Jurkat, Clone E6-1 (cell line): ENCODE data around the gene OR6V1. TPM values are rescaled to one million over a fixed set of nuclear protein-coding genes. Genes with fewer than 3 reads are reported as not detected.

ENCODE experiments used
- DNase-seq: peaks from one replicate; pipeline ENCODE4 v3.0.0-alpha.2; 2011; ENCODE audit warnings: low read depth, low spot score
- H3K4me3 ChIP-seq: 2 replicates; pipeline ENCODE4 v1.5.1; 2011; ENCODE audit warnings: mild to moderate bottlenecking, low read length, control low read depth, moderate library complexity
- polyA plus RNA-seq: library from polyadenylated mRNA; unstranded; fragments of >200 nt; gene quantifications from one replicate; pipeline ENCODE4 v1.2.1, GENCODE V29; 2012; ENCODE audit warnings: missing spikeins; ENCODE audit not compliant: insufficient read length, insufficient read depth

The OR6V1 gene, protein sequence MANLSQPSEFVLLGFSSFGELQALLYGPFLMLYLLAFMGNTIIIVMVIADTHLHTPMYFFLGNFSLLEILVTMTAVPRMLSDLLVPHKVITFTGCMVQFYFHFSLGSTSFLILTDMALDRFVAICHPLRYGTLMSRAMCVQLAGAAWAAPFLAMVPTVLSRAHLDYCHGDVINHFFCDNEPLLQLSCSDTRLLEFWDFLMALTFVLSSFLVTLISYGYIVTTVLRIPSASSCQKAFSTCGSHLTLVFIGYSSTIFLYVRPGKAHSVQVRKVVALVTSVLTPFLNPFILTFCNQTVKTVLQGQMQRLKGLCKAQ
- not detected for polyA plus RNA-seq

DNA sequence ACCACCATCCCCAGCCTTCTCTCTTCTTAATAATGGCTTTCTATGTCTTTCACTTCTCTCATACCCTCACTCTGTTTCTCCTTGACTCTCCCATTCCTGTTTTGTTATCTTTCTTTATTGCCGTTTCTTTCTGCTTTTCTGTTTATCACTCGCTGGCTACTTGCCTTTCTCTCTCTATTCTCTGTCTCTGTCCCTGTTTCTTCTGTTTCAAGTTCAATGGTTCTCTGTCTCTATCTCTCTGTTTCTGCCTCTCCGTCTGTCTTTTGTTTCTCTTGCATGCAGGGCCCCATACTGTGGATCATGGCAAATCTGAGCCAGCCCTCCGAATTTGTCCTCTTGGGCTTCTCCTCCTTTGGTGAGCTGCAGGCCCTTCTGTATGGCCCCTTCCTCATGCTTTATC, at the start of gene OR6V1:
TSS of gene OR6V1 (plus strand) at position 301 of the 400 bp plus-strand sequence. CDS start at position 301, 0 bp downstream.
- no peak within 1 kb of the TSS for H3K4me3 ChIP-seq

DNA sequence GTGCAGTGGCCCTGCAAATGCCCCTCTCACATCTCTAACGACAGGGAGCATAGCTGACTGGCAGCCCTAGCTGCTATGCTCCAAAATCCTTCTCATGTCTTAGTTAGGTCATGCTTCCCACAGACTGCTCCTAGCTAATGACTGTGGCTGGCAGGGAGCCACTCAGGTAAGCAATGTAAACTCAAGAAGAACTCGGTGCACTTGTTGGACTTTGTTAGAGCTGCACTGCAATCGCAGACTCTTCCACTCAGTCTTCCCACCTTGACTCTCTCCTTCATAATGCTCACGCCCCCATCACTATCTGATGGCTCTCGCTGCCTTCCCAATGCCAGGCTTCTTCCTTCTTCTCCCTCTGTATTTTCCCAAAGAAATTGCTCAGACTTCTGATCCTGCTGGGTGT, 49.2 kb upstream of the OR6V1 start:
- H3K4me3 ChIP-seq = peak overlapping the region; percentile 42; the same call in 1 of the 2 replicates
- no peak for DNase-seq

More for the DNA sequence above, at the start of gene OR6V1:
- no peak for DNase-seq

DNA sequence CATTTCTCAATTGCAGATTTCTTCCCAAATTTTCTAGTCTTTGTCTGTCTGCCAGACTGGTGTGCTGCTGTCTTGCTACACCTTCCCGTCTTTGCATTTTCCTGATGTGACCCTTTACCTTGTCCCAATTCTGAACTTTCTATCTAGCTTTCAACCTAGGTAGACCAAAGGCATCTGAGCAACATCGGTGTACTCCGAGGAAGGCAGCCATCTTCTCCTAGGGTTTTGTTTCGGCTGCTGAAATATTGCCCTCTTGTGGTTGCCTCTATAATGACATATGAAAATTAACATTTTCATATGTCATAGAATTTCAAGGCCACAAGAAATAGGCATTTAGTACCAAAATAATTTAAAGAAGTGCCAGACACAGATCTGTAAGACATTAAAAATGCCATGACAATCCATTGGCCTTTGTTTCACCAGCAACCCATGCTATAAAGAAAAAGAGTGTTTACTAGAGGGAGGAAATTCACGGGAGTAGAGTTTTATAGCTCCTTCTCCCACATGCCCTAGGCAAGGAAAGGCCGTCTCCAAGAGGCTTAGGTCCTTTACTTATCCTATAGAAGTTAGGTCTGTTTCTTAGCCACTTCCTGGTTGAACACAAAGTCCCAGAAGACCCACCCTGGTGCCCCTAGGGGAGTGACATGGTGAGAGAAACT, 48.6 kb upstream of the OR6V1 start:
- DNase-seq = peak; percentile 77
- H3K4me3 ChIP-seq = peak overlapping the region; percentile 42

DNA sequence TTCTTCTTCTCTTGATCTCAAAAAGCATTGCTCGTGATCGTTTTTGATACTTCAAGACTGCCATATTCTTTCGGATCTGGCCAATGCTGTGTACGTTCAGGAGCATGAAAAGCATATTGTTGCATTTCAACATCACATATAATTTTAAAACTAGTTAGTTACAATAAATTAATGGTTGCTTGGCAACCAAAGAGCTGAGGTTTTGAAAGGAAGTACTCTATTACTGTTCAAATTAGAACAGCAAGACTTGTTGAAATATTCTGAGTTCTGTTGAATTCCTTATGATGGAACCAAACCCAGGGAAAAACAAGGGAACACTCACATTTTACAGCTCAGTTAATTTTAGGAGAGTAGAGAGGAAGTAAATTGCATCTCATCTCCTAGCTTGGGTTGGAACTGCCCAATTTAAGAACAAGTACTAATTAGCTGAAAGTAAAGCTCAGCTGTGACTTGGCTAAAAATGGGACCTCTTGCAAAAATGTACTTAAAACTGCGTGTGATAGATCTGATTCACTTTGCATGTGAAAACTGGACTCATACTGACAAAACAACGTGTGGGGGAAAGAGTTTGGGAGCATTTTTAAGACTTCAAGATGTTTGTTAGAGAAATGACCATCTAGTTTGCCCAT, 46.4 kb upstream of the OR6V1 start:
- no peak overlapping the region for H3K4me3 ChIP-seq
- no peak for DNase-seq

DNA sequence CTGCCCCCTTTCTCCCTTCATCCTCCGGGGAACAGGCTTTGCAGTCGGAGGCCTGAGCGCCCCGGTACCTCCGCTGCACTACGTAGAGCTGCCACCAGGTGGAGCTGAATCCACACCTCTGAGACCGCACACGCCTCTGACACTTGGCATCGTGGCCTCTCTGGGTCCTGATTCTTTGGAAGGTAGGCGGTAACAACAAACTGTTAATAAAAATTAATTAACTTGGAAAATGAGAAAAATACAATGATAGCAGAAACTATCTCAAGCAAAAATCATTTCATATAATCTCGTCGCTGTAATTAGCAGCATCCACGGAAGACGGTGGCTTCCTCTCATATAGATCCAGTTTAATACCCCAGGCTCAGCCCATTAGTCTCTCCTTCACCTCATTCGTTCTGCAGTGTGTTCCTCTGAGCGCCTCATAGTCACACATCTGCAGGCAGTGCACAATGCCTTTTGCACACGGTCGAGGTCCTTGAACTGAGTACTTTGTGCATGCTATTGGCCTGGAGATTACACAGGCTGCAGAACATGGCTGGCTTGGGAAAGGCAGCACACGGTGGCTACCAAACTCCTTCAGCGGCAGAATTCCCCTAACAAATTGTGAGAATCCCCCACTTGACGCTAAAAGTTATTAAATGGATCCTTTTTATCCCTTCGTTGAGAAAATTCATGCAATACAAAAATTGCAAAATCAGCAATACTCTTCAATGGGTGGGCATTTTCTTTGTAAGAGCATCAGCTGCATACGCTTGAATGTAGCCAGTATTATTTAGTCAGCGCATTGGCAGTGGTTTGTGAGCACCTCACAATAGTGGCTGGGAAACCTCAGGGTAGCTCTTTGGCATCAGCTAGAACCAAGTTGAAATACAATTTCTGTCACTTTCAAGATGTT, 43.9 kb upstream of the OR6V1 start:
- DNase-seq = peak; percentile 63

DNA sequence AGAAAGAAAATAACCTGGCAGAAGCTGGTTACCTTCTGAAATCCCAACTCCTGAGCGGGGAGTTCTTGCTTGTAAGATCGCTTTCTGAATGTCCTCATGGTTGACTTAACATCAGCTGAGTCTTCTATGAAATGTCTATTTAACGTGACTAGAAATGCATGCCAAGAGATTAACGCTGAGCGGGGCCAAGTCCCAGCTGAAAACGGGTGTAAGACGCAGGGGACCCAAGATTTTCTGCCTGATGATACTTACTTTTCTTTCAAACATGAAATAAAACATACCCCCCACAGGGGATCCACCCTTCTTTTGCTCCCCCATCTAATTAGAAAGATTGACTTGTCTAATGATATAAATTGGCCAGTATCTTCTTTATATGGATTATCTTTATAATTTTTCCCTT, 40.1 kb upstream of the OR6V1 start:
- H3K4me3 ChIP-seq = no peak overlapping the region
- no peak for DNase-seq

More for the DNA sequence above, 43.9 kb upstream of the OR6V1 start:
- no peak overlapping the region for H3K4me3 ChIP-seq

DNA sequence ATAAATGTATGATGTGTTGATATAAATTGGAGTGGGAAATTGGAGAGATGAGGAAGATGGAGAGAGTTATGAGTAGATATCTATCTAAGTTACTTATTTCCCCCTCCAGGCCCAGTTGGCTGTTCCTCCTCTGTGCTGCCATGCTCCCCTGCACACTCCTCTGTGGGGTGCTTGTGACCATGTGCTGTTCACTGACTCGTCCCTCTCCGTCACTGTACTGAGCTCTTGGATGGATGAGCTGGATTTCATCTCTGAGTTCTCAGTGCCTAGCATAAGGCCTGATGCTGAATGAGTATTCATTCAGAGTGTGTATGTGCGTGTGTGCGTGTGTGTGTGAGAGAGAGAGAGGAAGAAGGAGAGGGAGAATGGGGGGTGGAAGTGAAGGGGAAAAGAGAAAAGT, 39.7 kb upstream of the OR6V1 start:
- H3K4me3 ChIP-seq = no peak overlapping the region
- no peak for DNase-seq

DNA sequence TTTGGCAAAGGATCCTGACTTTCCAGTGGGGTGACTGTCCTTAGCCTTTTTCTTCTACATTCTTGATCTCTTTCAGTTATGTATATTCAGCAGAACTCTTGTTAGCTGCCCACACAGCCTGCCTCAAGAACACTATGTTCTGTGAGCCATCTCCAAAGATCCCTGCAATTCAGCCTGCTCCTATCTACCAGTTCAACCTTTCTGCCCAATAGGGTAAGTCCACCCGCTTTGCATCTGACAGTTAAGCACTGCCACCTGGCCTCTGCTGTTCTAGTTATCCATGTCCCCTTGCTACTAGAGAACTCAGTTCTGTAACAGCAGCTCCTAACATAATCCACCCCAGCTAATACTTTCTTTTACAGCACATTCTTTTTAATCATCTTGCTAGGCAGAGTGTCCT, 38.7 kb upstream of the OR6V1 start:
- no peak for DNase-seq
- H3K4me3 ChIP-seq = no peak overlapping the region

DNA sequence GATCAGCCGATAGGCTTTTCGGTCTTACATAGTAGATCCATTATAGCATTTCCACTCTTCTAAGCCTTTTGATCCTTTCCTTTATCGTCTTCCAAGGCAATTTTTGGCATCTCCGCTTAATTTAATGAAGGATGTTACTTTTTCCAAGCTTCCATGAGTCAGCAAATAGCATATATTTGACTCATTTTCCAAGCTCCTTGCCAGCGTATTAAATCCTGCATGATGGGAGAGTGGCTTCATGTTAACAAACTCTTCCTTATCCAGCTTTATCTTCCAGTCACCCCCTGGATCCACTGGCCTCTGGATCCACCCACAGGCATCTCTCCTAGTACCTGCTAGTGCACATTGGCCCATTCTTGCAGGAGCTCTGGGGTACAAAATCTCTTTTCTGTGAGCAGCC, 38.2 kb upstream of the OR6V1 start:
- no peak for DNase-seq
- no peak overlapping the region for H3K4me3 ChIP-seq

DNA sequence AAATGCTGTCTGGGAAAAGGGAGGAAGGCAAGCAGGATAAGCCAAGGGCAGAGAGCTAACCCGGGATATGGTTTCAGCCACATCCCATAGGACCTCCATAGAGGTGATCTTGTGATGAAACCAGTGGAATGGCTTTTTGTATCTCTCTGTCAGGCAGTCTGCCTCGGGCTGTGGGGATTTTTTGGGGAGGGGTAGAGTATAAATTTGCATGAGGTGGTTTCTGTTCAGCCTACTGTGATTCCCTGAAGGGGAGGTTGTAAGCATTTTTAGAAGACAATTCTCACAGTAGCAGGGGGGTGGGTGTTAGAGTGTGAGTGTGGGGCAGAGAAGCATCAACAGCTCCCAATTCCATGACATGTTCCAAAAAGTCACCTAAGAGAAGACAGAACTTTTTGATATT, 37.1 kb upstream of the OR6V1 start:
- DNase-seq = no peak

DNA sequence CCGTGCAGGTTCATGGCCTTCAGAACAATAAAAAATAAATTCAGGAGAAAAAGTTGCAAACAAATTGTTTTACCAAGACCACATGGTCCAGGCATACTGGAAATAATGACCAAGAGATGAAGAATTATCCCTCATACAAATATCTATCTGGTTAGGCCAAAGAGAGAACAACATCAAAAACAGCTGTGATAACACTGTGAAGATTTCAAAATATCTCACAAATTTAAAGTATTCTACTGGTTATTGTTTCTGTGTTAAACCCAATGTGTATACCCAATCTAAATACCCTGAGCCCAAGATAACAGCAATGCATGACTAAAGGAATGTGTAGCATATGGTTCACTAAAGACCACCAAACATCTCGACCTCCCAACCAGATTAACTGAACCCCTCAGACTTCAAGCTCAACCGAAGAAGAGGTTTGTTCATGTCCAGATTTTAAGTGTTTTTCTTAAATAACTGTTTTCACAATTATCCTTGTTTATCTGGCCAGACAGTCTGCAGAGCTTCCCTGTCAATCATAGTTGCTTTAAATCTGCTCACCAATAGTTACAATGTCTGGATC, 36.1 kb upstream of the OR6V1 start:
- H3K4me3 ChIP-seq = no peak overlapping the region
- no peak for DNase-seq

More for the DNA sequence above, 37.1 kb upstream of the OR6V1 start:
- no peak overlapping the region for H3K4me3 ChIP-seq

DNA sequence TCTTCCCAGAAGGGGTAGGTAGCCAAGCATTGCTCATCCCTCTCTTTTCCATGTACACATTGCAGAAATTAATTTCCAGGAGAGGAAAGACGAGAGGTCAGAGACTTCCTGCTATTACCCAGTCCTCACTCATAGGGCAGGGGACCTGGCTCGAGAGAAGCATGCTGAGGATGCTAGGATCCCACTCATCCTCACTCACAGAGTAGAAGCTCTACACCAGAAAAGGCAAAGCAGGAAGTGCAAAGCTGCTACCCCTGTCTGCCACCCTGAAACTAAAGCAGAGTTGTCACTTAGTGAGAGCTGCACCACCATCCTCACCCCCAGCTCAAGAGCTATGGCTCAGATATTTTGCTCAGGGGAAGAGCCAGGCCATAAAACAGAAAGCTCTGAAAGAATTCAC, 35.1 kb upstream of the OR6V1 start:
- no peak for DNase-seq
- no peak overlapping the region for H3K4me3 ChIP-seq

DNA sequence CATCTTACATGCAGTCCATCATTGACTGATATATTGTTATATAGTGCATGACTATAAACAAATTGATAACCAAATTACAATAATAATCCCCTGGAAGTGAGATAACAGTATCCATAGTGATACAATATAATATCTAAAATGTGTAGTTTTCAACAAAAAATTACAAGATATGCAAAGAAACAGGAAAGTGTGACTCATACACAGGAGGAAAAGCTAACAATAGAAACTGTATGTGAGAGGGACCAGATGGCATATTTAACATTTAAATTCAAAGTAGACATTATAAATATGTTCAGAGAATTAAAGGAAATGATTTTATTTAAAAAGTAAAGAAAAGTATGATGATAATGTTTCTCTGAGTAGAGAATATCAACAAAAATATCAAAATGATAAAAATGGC, 33.2 kb upstream of the OR6V1 start:
- no peak overlapping the region for H3K4me3 ChIP-seq
- no peak for DNase-seq

DNA sequence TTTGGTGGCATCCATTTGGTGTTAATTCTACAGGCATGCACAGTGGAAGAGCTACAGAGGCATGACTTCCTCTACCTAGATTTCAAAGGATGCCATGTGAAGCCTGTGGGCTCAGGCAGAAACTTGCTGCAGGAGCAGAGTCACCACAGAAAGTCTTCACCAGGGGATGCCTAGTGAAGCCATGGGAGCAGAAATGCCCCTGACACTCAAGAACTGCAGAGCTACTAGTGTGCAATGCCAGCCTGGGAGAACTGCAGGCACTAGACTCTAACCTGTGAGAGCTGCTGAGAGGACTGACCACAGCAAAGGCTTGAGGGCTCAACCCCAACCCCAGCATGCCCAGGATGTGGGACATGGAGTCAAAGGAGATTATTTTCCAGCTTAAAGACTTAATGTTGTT, 29.1 kb upstream of the OR6V1 start:
- H3K4me3 ChIP-seq = no peak overlapping the region
- peak; percentile 17 for DNase-seq

DNA sequence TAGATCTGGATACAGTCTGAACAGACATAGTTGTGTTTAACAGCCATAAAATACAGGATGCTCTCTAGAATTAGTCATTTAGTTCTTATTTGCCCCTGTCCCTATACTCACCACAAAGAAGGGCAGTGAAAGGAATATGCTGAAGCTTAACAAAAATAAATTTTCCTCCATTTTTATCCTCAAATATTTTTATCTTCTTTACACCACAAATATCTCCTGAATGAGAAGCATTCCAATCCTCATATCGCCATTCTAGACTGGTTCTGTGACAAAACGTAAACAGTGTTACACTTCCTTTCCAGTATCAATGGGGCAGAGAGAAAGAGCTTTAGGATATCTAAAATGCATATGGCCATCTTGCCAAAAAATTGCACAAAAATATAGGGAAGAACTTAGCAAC, 26.8 kb upstream of the OR6V1 start:
- no peak for DNase-seq
- no peak overlapping the region for H3K4me3 ChIP-seq

DNA sequence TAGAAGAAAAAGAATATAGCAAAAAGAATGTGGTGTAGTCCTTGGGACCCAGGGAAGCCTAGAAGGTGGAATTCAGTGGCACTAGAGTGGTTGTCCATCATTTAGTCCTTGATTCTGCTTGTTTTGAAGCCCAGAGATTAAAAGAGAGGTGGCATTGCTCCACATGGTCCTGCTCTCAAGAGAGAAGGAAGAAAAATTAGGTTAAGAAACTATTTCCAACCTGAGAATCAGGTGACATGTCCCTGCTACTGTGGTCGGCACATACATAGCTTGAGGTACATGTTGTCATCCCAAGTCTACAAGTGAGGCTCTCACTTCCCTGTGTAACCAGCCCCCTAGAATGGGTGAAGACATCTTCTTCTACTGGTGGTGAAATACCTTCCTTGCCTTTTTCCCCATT, 25.1 kb upstream of the OR6V1 start, which contains the start of gene OR9A2:
TSS of gene OR9A2 (minus strand) at position 101 of the 400 bp plus-strand sequence. CDS start at position 101, 0 bp downstream.
- H3K4me3 ChIP-seq = no peak within 1 kb of the TSS
- DNase-seq = no peak

DNA sequence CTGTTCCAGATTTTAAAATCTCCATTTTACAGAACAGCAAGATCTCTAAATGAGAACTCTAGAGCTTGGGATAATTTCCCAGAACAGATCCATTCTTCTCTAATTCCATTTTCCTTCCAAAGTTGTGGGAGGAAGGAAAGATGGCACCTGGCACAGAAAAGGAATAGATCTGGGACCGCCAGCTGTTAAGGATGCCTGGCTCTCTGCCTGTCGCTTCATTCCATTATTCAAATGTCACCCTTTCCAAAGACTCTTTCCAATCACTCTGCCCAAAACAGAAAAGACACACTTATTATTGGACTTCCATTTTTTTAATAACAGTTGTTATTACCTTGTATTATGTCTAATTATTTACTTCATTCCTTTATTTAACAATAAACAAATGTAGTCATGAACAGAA, 24.5 kb upstream of the OR6V1 start:
- DNase-seq = no peak
- no peak overlapping the region for H3K4me3 ChIP-seq

DNA sequence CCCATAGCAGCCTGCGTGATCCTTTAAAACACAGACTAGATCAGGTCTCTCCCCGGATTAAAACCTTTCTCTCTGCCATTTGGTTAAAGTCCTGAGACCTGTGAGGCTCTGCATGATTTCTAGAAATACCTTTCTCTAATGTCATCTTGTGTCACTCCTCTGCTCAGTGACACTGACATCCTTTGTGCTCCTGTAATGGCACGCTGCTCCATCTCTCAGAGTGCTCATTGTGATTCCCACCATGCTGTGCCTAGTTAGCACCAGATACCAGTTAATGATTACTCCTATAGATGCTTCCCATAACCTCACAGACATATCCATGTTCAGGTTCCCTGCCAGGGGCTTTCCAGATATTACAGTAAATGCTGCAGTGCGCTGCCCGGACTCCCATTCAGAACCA, 13.5 kb upstream of the OR6V1 start:
- H3K4me3 ChIP-seq = no peak overlapping the region
- no peak for DNase-seq

DNA sequence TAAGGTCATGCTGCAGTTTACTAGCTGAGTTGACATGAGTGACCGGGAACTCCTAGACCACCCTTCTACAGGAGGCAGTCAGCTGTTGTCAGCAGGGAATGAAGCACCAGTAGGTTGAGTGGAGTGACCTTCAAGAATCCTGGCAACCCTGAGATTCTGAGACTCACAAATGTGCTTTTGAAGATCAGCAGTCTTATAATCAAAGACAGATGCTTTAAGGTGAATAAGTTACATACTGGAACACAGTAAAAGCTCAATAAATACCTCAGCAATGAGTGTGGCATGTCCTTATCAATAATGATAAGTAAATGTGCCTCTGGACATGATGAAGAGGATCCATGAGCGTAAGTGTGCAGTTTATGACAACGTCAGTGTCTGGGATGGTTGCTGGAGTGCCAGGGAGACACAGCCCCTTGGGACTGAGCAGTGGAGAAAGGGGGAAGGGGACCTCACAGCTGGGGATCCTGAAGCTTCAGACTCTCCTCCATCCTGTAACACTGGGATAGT, 11.9 kb upstream of the OR6V1 start:
- DNase-seq = no peak

More for the DNA sequence above, 11.9 kb upstream of the OR6V1 start:
- no peak overlapping the region for H3K4me3 ChIP-seq
